GM20000 (cell line): ENCODE measurements around the gene ERICH6B.
"Not testable (repeated sequence)": the region's sequence is repeated elsewhere in the genome, so short reads cannot be mapped to it uniquely, and the experiment has no call there.

Source experiments
- DNase-seq: peaks from one replicate; pipeline ENCODE4 v3.0.0; 2012; ENCODE audit warnings: low spot score
- CTCF ChIP-seq: IDR thresholded peaks from 2 replicates; pipeline ENCODE4 v1.5.1; 2012; ENCODE audit warnings: mild to moderate bottlenecking, control low read depth; ENCODE audit errors: extremely low read depth, missing control alignments

Gene ERICH6B

DNA sequence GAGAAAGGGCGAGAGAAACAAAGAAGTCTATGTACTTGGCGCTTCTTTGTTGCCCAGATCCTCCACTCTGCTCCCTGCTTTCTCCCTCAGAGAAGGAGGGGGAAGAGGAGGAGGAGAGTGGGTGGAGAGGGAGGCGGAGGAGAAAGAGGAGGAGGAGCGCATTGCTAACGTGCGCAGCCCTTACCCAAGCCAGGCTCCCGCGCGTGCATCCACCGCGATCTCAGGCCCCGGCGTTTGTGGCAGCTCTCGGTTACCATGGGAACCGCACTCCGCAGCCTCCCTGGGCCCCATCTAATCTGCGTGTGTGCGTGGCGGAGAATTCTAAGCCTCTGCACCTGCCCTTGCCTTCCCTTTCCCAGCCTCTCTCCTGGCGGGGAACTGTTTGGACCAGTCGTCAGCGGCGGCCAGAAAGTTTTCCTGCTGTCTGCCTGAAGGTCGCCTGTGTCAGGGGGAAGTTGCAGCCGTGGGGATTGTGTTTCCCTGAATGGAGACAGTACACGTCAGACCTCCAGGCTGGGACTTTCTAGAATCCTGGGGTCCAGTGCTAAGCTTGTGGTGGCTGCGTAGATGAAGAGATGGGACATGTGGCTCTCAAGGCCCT is at the start of gene ERICH6B:
ERICH6B (minus strand) TSS at position 239 of the 601 bp plus-strand sequence. CDS start 18,734 bp downstream, outside the sequence.
- DNase-seq, result no peak
- TF ChIP-seq CTCF, result no peak

DNA sequence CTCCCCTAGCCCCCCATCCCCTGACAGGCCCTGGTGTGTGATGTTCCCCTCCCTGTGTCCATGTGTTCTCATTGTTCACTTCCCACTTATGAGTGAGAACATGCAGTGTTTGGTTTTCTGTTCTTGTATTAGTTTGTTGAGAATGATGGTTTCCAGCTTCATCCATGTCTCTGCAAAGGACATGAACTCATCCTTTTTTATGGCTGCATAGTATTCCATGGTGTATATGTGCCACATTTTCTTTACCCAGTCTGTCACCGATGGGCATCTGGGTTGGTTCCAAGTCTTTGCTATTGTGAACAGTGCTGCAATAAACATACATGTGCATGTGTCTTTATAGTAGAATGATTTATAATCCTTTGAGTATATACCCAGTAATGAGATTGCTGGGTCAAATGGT is 47.4 kb upstream of the ERICH6B start:
- DNase-seq, result not testable (repeated sequence)

DNA sequence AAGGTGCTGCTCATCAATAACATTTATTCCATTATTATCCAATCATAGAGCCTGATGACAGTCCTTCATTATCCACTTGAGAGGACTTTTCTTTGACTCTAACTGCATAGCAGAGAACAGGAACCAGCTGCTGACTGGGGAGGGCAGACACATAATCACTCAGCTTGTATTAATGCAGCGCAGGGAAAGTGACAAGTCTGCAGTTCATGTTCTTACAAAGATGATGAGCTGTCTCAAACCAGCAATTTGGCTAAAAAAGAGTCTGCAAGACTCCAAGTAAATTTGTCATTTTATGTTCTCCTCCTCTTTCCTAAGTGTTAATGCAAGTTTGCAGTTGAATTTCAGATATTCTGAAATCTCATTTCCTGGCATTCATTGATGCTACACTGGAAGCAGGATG is 46.6 kb upstream of the ERICH6B start:
- no peak for TF ChIP-seq CTCF
- DNase-seq, result no peak

DNA sequence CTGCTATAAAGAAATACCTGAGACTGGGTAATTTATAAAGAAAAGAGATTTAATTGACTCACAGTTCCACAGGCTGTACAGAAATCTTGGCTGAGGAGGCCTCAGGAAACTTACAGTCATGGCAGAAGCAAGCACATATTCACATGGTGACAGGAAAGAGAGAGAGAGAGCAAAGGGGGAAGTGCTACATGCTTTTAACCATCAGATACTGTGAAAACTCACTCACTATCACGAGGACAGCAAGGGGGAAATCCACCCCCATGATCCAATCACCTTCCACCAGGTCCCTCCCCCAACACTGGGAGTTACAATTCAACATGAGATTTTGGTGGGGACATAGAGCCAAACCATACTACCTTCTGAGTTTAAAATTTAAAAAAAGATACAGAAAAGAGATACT is 44.9 kb upstream of the ERICH6B start:
- DNase-seq, result not testable (repeated sequence)

DNA sequence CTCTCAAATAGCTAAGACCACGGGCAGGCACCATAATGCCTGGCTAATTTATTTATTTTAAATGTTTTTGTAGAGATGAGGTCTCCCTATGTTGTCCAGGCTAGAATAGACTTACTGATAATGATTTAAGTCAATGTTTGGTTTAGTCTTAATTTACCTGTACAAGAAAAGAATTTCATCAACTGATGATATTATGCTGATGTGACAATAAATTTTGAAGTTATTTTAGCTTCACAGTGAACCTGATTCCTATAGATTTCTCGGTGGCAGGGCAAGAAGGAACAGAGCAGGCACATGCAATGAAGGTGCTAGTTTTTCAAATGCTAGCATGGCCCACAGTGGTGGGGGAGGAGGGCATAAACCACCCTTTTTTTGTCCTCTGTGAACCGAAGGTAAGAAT is 44.0 kb upstream of the ERICH6B start:
- TF ChIP-seq CTCF, result no peak
- DNase-seq, result no peak

DNA sequence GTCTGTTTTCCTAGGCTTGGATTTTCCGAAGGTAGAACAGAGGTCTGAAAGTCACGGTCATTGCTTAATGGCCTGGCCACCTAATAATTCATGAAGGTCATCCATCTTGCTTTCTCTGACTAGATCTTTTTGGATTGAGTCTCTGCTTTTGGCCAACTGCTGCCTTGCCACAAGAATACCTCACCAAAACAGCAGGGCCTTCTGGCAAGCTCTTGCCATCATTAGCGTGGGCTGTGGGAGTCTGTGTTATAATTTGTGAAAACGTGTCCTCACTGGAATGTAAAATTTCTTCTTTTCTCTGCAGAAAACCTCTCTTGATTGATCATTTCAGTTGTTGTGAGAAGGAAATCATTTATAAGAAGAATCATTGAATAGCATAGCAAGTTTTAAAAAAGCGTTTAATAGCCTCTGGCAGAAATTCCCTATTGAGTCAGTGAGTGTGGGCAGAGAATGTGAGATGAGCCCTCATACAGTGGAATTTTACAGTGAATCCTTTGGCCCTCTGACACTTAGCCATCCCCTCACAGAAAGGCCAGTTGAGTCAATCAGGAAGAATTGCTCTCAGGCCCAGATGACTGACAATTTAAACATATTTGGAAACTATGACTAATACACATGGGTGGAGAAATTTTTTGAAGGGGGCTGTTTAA is 43.2 kb upstream of the ERICH6B start:
- DNase-seq, result no peak
- TF ChIP-seq CTCF, result no peak

GRCh38 chr13:45654633-45655349 is 39.3 kb upstream of the ERICH6B start:
- TF ChIP-seq CTCF, result no peak
- DNase-seq, result no peak

- not testable (repeated sequence) for DNase-seq
Measured at GRCh38 chr13:45645263-45645662, 29.7 kb upstream of the ERICH6B start.

- not testable (repeated sequence) for DNase-seq
Measured at GRCh38 chr13:45642159-45642558, 26.6 kb upstream of the ERICH6B start.

GRCh38 chr13:45635291-45635690 is 19.8 kb upstream of the ERICH6B start:
- not testable (repeated sequence) for DNase-seq
